ENCODE measurements around the gene FBXO9.

FBXO9 gene

GRCh38 chr6:53136000-53136609, 70.9 kb downstream of the FBXO9 start:
- DNase-seq (ENCODE audit: low read depth) = no peak

- DNase-seq (ENCODE audit: low read depth) = no peak
Measured at GRCh38 chr6:53139841-53140413, 74.7 kb downstream of the FBXO9 start.

- DNase-seq (ENCODE audit: low read depth) = no peak
Measured at GRCh38 chr6:53142810-53143209, 77.6 kb downstream of the FBXO9 start.

- DNase-seq (ENCODE audit: low read depth) = no peak
Measured at GRCh38 chr6:53143710-53144109, 78.5 kb downstream of the FBXO9 start.

- no peak for DNase-seq (ENCODE audit: low read depth)
Measured at GRCh38 chr6:53144802-53145201, 79.6 kb downstream of the FBXO9 start.

- DNase-seq (ENCODE audit: low read depth) = no peak
Measured at GRCh38 chr6:53148684-53149083, 83.5 kb downstream of the FBXO9 start, which contains the start of gene GCM1. GCM1 (minus strand) TSS chr6:53148841; CDS start chr6:53145632, 3,209 bp downstream.
